HepG2 (cell line): ENCODE results near the gene SOWAHA. TPM values are rescaled to one million over a fixed set of nuclear protein-coding genes. Genes with fewer than 3 reads are reported as not detected.

Source experiments
- BCL3 ChIP-seq: sonication (generic); formaldehyde crosslinking; IDR thresholded peaks from 2 replicates; pipeline ENCODE4 v1.5.1; 2020; ENCODE audit warnings: mild to moderate bottlenecking, missing genetic modification reagents, moderate library complexity
- CENPBD1 ChIP-seq: sonication (generic); formaldehyde crosslinking; IDR thresholded peaks from 2 replicates; pipeline ENCODE4 v1.8.0; 2022; ENCODE audit warnings: missing genetic modification reagents, low read depth, mild to moderate bottlenecking, borderline replicate concordance
- DRAP1 ChIP-seq: IDR thresholded peaks from 2 replicates; pipeline ENCODE4 v1.6.1; 2016; ENCODE audit warnings: missing genetic modification reagents, missing compliant biosample characterization
- MEF2D ChIP-seq: sonication (generic); formaldehyde crosslinking; IDR thresholded peaks from 2 replicates; pipeline ENCODE4 v1.5.1; 2020; ENCODE audit warnings: mild to moderate bottlenecking, missing genetic modification reagents
- MLX ChIP-seq: IDR thresholded peaks from 2 replicates; pipeline ENCODE4 v1.6.1; 2016
- PAXIP1 ChIP-seq: sonication (generic); formaldehyde crosslinking; conservative IDR thresholded peaks from 2 replicates; pipeline ENCODE4 v1.4.0; 2020; ENCODE audit warnings: mild to moderate bottlenecking, missing genetic modification reagents, moderate library complexity
- POLR2A ChIP-seq, 2 experiments: IDR thresholded peaks; 2 replicates each; pipeline ENCODE4 v1.6.1; 2011; ENCODE audit warnings: low read depth in 2 of 2, low read length in 2 of 2, mild to moderate bottlenecking in 1 of 2, moderate library complexity in 1 of 2; ENCODE audit not compliant: insufficient read depth in 1 of 2
- TFE3 ChIP-seq: IDR thresholded peaks from 2 replicates; pipeline ENCODE4 v1.6.1; 2016
- ZBTB25 ChIP-seq: IDR thresholded peaks from 2 replicates; pipeline ENCODE4 v1.6.1; 2018; ENCODE audit warnings: missing genetic modification reagents
- ZBTB44 ChIP-seq: sonication (generic); formaldehyde crosslinking; IDR thresholded peaks from 2 replicates; pipeline ENCODE4 v1.4.0; 2020; ENCODE audit warnings: missing genetic modification reagents
- ZNF207 ChIP-seq: fragments of 450-650 bp; IDR thresholded peaks from 2 replicates; pipeline ENCODE4 v1.6.1; 2016; ENCODE audit warnings: antibody characterized with exemption, borderline replicate concordance
- ZNF230 ChIP-seq: sonication (generic); formaldehyde crosslinking; IDR thresholded peaks from 2 replicates; pipeline ENCODE4 v1.4.0; 2020; ENCODE audit warnings: mild to moderate bottlenecking, missing genetic modification reagents
- ZNF564 ChIP-seq: sonication (generic); formaldehyde crosslinking; IDR thresholded peaks from 2 replicates; pipeline ENCODE4 v1.8.1; 2023; ENCODE audit warnings: mild to moderate bottlenecking, missing genetic modification reagents
- ZNF687 ChIP-seq: sonication (generic); formaldehyde crosslinking; IDR thresholded peaks from 2 replicates; pipeline ENCODE4 v1.5.1; 2020; ENCODE audit warnings: mild to moderate bottlenecking, missing genetic modification reagents, moderate library complexity
- polyA plus RNA-seq, 8 experiments: library from polyadenylated mRNA; depleted of rRNA in 3 of 8; stranded (reverse) in 7 of 8; unstranded in 1 of 8; fragments of >200 nt; fragmentation: Illumina TruSeq in 4 of 8; extraction: Trizol in 4 of 8; gene quantifications; 2 replicates each; pipeline versions ENCODE4 v1.2.1 to v1.2.3, GENCODE V29; 2011 to 2016; ENCODE audit warnings: low read depth in 4 of 8, missing spikeins in 1 of 8, mixed read lengths in 1 of 8; ENCODE audit not compliant: insufficient read depth in 1 of 8
- total RNA-seq, 5 experiments: library from RNA; depleted of rRNA; stranded (reverse); fragments of >200 nt; fragmentation: Illumina TruSeq; extraction: Trizol; gene quantifications; 2 replicates each; pipeline ENCODE4 v1.2.3, GENCODE V29; 2016; ENCODE audit warnings: low read depth in 1 of 5

SOWAHA gene
- total and polyA plus RNA-seq, 2 of the 13 experiments (the other 11 are each of a cell fraction or from before 2014, with no cell fraction given): 0.95 to 1.9 TPM

GRCh38 chr5:132771503-132771998 is 41.6 kb upstream of the SOWAHA start (continued):
- TF ChIP-seq PAXIP1: peak; percentile 48; the same call in 1 of the 2 replicates
- TF ChIP-seq TFE3 (CRISPR knock-in tag): no peak
- no peak for TF ChIP-seq ZBTB25 (CRISPR knock-in tag)
- peak; percentile 59 for TF ChIP-seq ZNF687 (CRISPR knock-in tag)
- 0 out of 2 replicates have a peak, but pooled peaks have one; percentile 25 for TF ChIP-seq MEF2D (CRISPR knock-in tag)
- peak in 1 of 2 experiments; percentile 44; a peak in 1 of 4 replicates for TF ChIP-seq POLR2A (IDR thresholded peaks at IDR 0.05; ENCODE audit: insufficient read depth in 1 of 2, low read depth in 2 of 2, low read length in 2 of 2)
- TF ChIP-seq MLX: no peak
- no peak for TF ChIP-seq CENPBD1 (CRISPR knock-in tag)
- no peak for TF ChIP-seq ZNF564 (CRISPR knock-in tag)
- TF ChIP-seq DRAP1 (CRISPR knock-in tag): peak; percentile 73
- TF ChIP-seq ZNF207: no peak
- TF ChIP-seq ZNF230 (CRISPR knock-in tag): no peak
- TF ChIP-seq ZBTB44 (CRISPR knock-in tag): no peak
- no peak for TF ChIP-seq BCL3 (CRISPR knock-in tag)
